Stimulated activated CD8-positive, alpha-beta memory T cell treated with anti-CD3 and anti-CD28 coated beads, Interleukin-7, amount 100 ng/mL, for 4 hours (primary cell): ENCODE results near the gene RHD.
"Not testable (repeated sequence)": the region's sequence is repeated elsewhere in the genome, so short reads cannot be mapped to it uniquely, and the experiment has no call there.

Source experiments
- DNase-seq, 2 donors: peaks; one replicate each; pipeline ENCODE4 v3.0.0-alpha.2; 2020; ENCODE audit warnings: low read depth in 2 of 2

Gene RHD

GRCh38 chr1:25308168-25308567, 35.9 kb downstream of the RHD start:
- DNase-seq = not testable (repeated sequence)

GRCh38 chr1:25309085-25309484, 36.8 kb downstream of the RHD start:
- DNase-seq = not testable (repeated sequence)

GRCh38 chr1:25309486-25309885, 37.2 kb downstream of the RHD start:
- not testable (repeated sequence) for DNase-seq

- not testable (repeated sequence) for DNase-seq
These were observed 40.6 kb downstream of the RHD start for GRCh38 chr1:25312806-25313470.

- DNase-seq = not testable (repeated sequence)
These were observed 48.1 kb downstream of the RHD start for GRCh38 chr1:25320314-25320938.

- not testable (repeated sequence) for DNase-seq
These were observed 49.8 kb downstream of the RHD start for GRCh38 chr1:25322127-25322526.

GRCh38 chr1:25324407-25324806, 52.1 kb downstream of the RHD start:
- not testable (repeated sequence) for DNase-seq

GRCh38 chr1:25327864-25328790, 55.8 kb downstream of the RHD start:
- not testable (repeated sequence) for DNase-seq

- not testable (repeated sequence) for DNase-seq
These were observed 56.5 kb downstream of the RHD start for GRCh38 chr1:25328791-25329185.

GRCh38 chr1:25329336-25329735, 57.0 kb downstream of the RHD start:
- not testable (repeated sequence) for DNase-seq

- not testable (repeated sequence) for DNase-seq
These were observed 57.6 kb downstream of the RHD start for GRCh38 chr1:25329950-25330349.

GRCh38 chr1:25336922-25337354, 64.6 kb downstream of the RHD start:
- peak in 1 of 2 donors; percentile 13 for DNase-seq

- DNase-seq = peak; percentile 12 to 25
These were observed 65.3 kb downstream of the RHD start for GRCh38 chr1:25337483-25338187.

- DNase-seq = peak; percentile 80 to 82
These were observed 66.1 kb downstream of the RHD start, which contains the start of gene TMEM50A for GRCh38 chr1:25338188-25338981. Gene TMEM50A (plus strand): TSS chr1:25338334. CDS start chr1:25340487, 2,153 bp downstream.

GRCh38 chr1:25338986-25339385, 66.7 kb downstream of the RHD start:
- DNase-seq = no peak

- DNase-seq = no peak
These were observed 69.4 kb downstream of the RHD start for GRCh38 chr1:25341746-25342145.

GRCh38 chr1:25342846-25343245, 70.5 kb downstream of the RHD start:
- no peak for DNase-seq

- DNase-seq = no peak
These were observed 71.6 kb downstream of the RHD start for GRCh38 chr1:25343872-25344271.

- no peak for DNase-seq
These were observed 75.2 kb downstream of the RHD start for GRCh38 chr1:25347556-25347955.

GRCh38 chr1:25349606-25350005, 77.3 kb downstream of the RHD start:
- no peak for DNase-seq
